Liver (tissue), 9 donors: ENCODE measurements around the gene TTLL7. TPM values are rescaled to one million over a fixed set of nuclear protein-coding genes. Genes with fewer than 3 reads are reported as not detected.
"Not testable (repeated sequence)": the region's sequence is repeated elsewhere in the genome, so short reads cannot be mapped to it uniquely, and the experiment has no call there.

ENCODE experiments used
- DNase-seq: peaks from one replicate; pipeline ENCODE4 v3.0.0-alpha.2; 2017; ENCODE audit warnings: low spot score
- H3K27ac ChIP-seq, 2 donors: one replicate each; pipeline ENCODE4 v1.7.0; 2013; ENCODE audit warnings: inconsistent platforms in 2 of 2, low read length in 2 of 2, control low read depth in 1 of 2, low read depth in 1 of 2, mild to moderate bottlenecking in 1 of 2
- H3K27me3 ChIP-seq, 4 donors: one replicate each; pipeline versions ENCODE4 v1.6.1 to v1.7.0; 2013; ENCODE audit warnings: low read length in 3 of 4, inconsistent platforms in 1 of 4, mild to moderate bottlenecking in 1 of 4, moderate library complexity in 1 of 4; ENCODE audit not compliant: control insufficient read depth in 4 of 4, insufficient read depth in 4 of 4
- H3K36me3 ChIP-seq, 4 donors: one replicate each; pipeline versions ENCODE4 v1.6.1 to v1.7.0; 2013; ENCODE audit warnings: low read length in 3 of 4, mild to moderate bottlenecking in 3 of 4, low read depth in 1 of 4, moderate library complexity in 1 of 4; ENCODE audit not compliant: control insufficient read depth in 4 of 4, insufficient read depth in 3 of 4
- H3K4me1 ChIP-seq, 4 donors: one replicate each; pipeline versions ENCODE4 v1.6.1 to v1.7.0; 2013; ENCODE audit warnings: low read length in 3 of 4, mild to moderate bottlenecking in 3 of 4, moderate library complexity in 1 of 4; ENCODE audit not compliant: control insufficient read depth in 4 of 4, insufficient read depth in 4 of 4
- H3K4me3 ChIP-seq, 3 donors: one replicate each; pipeline versions ENCODE4 v1.6.1 to v1.7.0; 2013; ENCODE audit warnings: low read length in 3 of 3, control low read depth in 1 of 3, low read depth in 1 of 3, mild to moderate bottlenecking in 1 of 3
- H3K9ac ChIP-seq, 2 donors: one replicate each; pipeline ENCODE4 v1.7.0; 2013; ENCODE audit warnings: low read length in 2 of 2, mild to moderate bottlenecking in 2 of 2, moderate library complexity in 2 of 2, control low read depth in 1 of 2, low read depth in 1 of 2
- H3K9me3 ChIP-seq, 4 donors: one replicate each; pipeline versions ENCODE4 v1.6.1 to v1.7.0; 2013; ENCODE audit warnings: low read length in 3 of 4; ENCODE audit not compliant: control insufficient read depth in 4 of 4
- EGR1 ChIP-seq, 2 donors: IDR thresholded peaks; 2 replicates each; pipeline ENCODE4 v1.6.1; 2016 to 2018; ENCODE audit warnings: antibody characterized with exemption in 2 of 2, low read depth in 2 of 2
- FOXA2 ChIP-seq: IDR thresholded peaks from 2 replicates; pipeline ENCODE4 v1.6.1; 2016; ENCODE audit warnings: antibody characterized with exemption
- GABPA ChIP-seq, 2 donors: IDR thresholded peaks in 1 of 2; conservative IDR thresholded peaks in 1 of 2; 2 replicates each; pipeline ENCODE4 v1.6.1; 2016; ENCODE audit warnings: antibody characterized with exemption in 2 of 2, mild to moderate bottlenecking in 1 of 2, moderate library complexity in 1 of 2
- HNF4G ChIP-seq: IDR thresholded peaks from 2 replicates; pipeline ENCODE4 v1.6.1; 2016; ENCODE audit warnings: antibody characterized with exemption
- JUND ChIP-seq, 2 donors: IDR thresholded peaks; 2 replicates each; pipeline ENCODE4 v1.6.1; 2016; ENCODE audit warnings: antibody characterized with exemption in 2 of 2
- RAD21 ChIP-seq, 2 donors: IDR thresholded peaks; 2 replicates each; pipeline ENCODE4 v1.6.1; 2016; ENCODE audit warnings: antibody characterized with exemption in 2 of 2, mild to moderate bottlenecking in 2 of 2
- SP1 ChIP-seq: IDR thresholded peaks from 2 replicates; pipeline ENCODE4 v1.6.1; 2018; ENCODE audit warnings: antibody characterized with exemption, mild to moderate bottlenecking
- TAF1 ChIP-seq: conservative IDR thresholded peaks from 2 replicates; pipeline ENCODE4 v1.6.1; 2016; ENCODE audit warnings: antibody characterized with exemption, mild to moderate bottlenecking
- WGBS: extraction: QIAGEN DNeasy Blood & Tissue Kit; methylation state at CpG from one replicate; pipeline ENCODE4 v1.1.7; 2013; 5-methylcytosine and 5-hydroxymethylcytosine counted together
- polyA plus RNA-seq, 2 donors: library from polyadenylated mRNA; stranded (reverse) in 1 of 2; unstranded in 1 of 2; fragments of 200-250 nt in 1 of 2; fragments of >200 nt in 1 of 2; fragmentation: Nextera tagmentation in 1 of 2; extraction: Ambion mirVana in 1 of 2; gene quantifications; one replicate each; pipeline versions ENCODE4 v1.2.1 to v1.2.3, GENCODE V29; 2013 to 2015
- total RNA-seq, 2 donors: library from RNA; depleted of rRNA; stranded (reverse); fragments of >200 nt; gene quantifications; one replicate each; pipeline ENCODE4 v1.2.3, GENCODE V29; 2014
- TF ChIP-seq, protein P1 (sequence below): IDR thresholded peaks from 2 replicates; pipeline ENCODE4 v1.6.1; 2016; ENCODE audit warnings: antibody characterized with exemption
- TF ChIP-seq, protein P2 (sequence below): IDR thresholded peaks from 2 replicates; pipeline ENCODE4 v1.6.1; 2016; ENCODE audit warnings: antibody characterized with exemption
- TF ChIP-seq, protein P3 (sequence below): IDR thresholded peaks from 2 replicates; pipeline ENCODE4 v1.6.1; 2016; ENCODE audit warnings: antibody characterized with exemption
- donor health status: healthy.
- donor health status: healthy.
- donor health status: healthy.
- donor health status: healthy.
- donor health status: healthy.

TTLL7 gene
- total and polyA plus RNA-seq, 4 donors: 1.1 to 6.0 (median 1.9) TPM

DNA sequence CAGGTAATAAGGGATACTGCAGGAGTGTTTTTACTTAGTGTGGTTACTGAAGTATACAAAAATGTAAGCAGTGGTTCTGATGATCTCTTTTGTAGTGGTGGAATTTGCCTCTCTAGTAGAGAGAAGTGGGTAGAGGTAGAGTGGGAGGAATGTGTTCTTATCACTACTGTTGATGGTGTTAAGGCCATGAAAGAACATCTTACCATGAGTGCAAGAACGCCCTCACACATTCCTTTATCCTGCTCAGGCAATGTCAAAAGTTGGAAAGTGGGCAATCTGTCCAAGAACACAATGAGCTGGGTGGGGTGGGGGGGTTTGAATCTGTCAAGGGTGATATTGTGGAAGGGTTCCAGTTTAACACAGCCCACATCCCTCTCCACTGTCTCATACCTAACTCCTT, 78.6 kb downstream of the TTLL7 start:
- DNase-seq: no peak
- Histone ChIP-seq H3K9me3 (no peaks in the 10 kb centered on the region), H3K27me3 (no peaks in the 10 kb centered on the region), H3K36me3 (no peaks in the 10 kb centered on the region), H3K27ac (no peak overlapping the region), H3K9ac (no peak overlapping the region), H3K4me1 (no peaks in the 10 kb centered on the region), H3K4me3 (no peak overlapping the region)
- no peak for TF ChIP-seq HNF4G
- no peak for TF ChIP-seq SP1
- TF ChIP-seq TAF1: no peak
- TF ChIP-seq, protein P1, sequence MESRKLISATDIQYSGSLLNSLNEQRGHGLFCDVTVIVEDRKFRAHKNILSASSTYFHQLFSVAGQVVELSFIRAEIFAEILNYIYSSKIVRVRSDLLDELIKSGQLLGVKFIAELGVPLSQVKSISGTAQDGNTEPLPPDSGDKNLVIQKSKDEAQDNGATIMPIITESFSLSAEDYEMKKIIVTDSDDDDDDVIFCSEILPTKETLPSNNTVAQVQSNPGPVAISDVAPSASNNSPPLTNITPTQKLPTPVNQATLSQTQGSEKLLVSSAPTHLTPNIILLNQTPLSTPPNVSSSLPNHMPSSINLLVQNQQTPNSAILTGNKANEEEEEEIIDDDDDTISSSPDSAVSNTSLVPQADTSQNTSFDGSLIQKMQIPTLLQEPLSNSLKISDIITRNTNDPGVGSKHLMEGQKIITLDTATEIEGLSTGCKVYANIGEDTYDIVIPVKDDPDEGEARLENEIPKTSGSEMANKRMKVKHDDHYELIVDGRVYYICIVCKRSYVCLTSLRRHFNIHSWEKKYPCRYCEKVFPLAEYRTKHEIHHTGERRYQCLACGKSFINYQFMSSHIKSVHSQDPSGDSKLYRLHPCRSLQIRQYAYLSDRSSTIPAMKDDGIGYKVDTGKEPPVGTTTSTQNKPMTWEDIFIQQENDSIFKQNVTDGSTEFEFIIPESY: no peak
- TF ChIP-seq EGR1 (IDR thresholded peaks at IDR 0.05; ENCODE audit: low read depth in 2 of 2): no peak
- TF ChIP-seq FOXA2: no peak
- no peak for TF ChIP-seq GABPA (IDR thresholded peaks at IDR 0.05 in 1 of 2, conservative IDR thresholded peaks at IDR 0.05 in 1 of 2)
- no peak for TF ChIP-seq JUND (IDR thresholded peaks at IDR 0.05)
- 94% methylated on average over 1 of the region's 1 CpG for WGBS

DNA sequence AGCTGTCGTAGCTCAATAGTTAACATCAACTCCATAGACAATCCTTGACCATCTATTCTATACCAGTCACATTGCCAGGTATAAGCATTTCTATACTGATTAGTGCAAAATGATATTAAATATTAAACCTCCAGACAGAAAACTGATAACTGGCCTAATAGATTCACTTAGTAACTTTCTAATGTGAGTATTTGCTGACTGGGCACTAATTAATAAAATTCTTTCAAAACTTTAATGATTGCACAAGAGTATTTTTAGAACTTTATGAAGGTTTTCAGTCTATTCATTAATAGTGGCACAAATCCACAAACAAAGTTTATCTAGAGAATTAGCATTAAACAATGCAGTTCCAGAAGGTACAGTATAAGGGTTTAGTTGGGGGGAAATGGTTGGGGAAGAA, 79.1 kb downstream of the TTLL7 start:
- DNase-seq: no peak
- Histone ChIP-seq H3K27ac (no peak overlapping the region), H3K27me3 (no peaks in the 10 kb centered on the region), H3K4me3 (no peak overlapping the region), H3K36me3 (no peaks in the 10 kb centered on the region), H3K4me1 (no peaks in the 10 kb centered on the region), H3K9me3 (no peaks in the 10 kb centered on the region), H3K9ac (no peak overlapping the region)
- WGBS: 94% methylated on average over 1 of the region's 1 CpG
- TF ChIP-seq, protein P2, sequence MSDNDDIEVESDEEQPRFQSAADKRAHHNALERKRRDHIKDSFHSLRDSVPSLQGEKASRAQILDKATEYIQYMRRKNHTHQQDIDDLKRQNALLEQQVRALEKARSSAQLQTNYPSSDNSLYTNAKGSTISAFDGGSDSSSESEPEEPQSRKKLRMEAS: no peak
- TF ChIP-seq TAF1: no peak
- TF ChIP-seq RAD21 (IDR thresholded peaks at IDR 0.05): no peak

DNA sequence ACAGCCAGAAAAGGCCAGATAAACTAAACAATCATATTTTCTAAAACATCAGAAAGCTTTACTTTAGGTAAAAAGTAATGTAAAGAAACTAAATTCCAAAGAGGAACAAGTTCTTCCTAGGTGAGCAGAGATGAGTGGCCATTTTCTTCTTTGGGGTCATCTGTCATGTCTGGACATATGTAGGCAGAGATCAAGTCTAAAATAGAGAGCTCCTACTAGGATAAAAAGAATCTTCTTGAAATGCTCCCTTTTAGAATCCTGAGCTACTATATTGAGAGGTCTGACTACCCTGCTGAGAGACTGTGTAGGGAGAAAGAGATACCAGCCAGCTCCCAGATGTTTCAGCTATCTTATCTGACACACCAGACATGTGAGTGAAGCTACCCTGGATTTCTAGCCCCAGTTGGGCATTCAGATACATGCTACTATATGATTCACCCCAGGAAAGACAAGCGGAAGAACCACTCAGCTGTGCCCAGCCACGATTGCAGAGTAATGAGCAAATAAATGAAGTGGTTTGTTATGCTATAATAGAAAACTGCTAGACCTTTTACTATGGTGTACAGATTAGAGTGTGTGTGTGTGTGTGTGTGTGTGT, 80.1 kb downstream of the TTLL7 start:
- DNase-seq: no peak
- Histone ChIP-seq H3K9me3 (no peaks in the 10 kb centered on the region), H3K27ac (no peak overlapping the region), H3K4me3 (no peak overlapping the region), H3K27me3 (no peaks in the 10 kb centered on the region), H3K36me3 (no peaks in the 10 kb centered on the region), H3K9ac (no peak overlapping the region), H3K4me1 (no peaks in the 10 kb centered on the region)
- TF ChIP-seq HNF4G (no peak), JUND (IDR thresholded peaks at IDR 0.05) (no peak)
- TF ChIP-seq, protein P3, sequence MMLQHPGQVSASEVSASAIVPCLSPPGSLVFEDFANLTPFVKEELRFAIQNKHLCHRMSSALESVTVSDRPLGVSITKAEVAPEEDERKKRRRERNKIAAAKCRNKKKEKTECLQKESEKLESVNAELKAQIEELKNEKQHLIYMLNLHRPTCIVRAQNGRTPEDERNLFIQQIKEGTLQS: no peak
- 68% methylated on average over 2 of the region's 2 CpGs for WGBS

DNA sequence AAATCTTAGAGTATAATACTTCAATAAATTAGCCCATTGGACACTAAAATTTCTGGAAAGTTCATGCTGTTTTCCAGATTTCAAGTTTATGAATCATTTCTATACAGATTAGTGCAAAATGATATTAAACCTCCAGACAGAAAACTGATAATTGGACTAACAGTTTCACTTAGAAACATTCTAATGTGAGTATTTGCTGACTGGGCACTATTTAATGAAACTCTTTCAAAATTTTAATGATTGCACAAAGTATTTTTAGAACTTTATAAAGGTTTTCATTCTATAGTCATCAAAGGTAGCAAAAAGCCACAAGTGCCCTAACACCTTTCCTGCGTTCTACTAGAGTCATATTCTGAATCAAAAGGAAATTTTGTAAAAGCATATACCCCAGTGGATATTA, 81.0 kb downstream of the TTLL7 start:
- Histone ChIP-seq H3K4me1 (no peaks in the 10 kb centered on the region), H3K27ac (no peak overlapping the region), H3K27me3 (no peaks in the 10 kb centered on the region), H3K4me3 (no peak overlapping the region), H3K9me3 (no peaks in the 10 kb centered on the region), H3K9ac (no peak overlapping the region), H3K36me3 (no peaks in the 10 kb centered on the region)
- 94% methylated on average over 1 of the region's 1 CpG for WGBS
- TF ChIP-seq RAD21 (IDR thresholded peaks at IDR 0.05): no peak
- DNase-seq: no peak

DNA sequence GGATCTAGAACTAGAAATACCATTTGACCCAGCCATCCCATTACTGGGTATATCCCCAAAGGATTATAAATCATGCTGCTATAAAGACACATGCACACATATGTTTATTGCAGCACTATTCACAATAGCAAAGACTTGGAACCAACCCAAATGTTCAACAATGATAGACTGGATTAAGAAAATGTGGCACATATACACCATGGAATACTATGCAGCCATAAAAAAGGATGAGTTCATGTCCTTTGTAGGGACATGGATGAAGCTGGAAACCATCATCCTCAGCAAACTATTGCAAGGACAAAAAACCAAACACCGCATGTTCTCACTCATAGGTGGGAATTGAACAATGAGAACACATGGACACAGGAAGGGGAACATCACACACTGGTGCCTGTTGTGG, 82.8 kb downstream of the TTLL7 start:
- not testable (repeated sequence) for H3K4me3 ChIP-seq, H3K9ac ChIP-seq, H3K27me3 ChIP-seq, DNase-seq, H3K9me3 ChIP-seq, H3K27ac ChIP-seq, H3K36me3 ChIP-seq, H3K4me1 ChIP-seq
- WGBS: 100% methylated on average over 1 of the region's 1 CpG
